ENCODE data around the gene RHOA. TPM values are rescaled to one million over a fixed set of nuclear protein-coding genes. Genes with fewer than 3 reads are reported as not detected.

Gene RHOA
- 100 to 1,000 TPM; 383 to 515 (median 449) TPM for polyA plus RNA-seq (ENCODE audit: insufficient read length in 10 of 10)
- long read RNA-seq, donor 1, transcript RHOA-202 (5 exons, 2,031 nt), result major isoform, 162 of 226 reads
- long read RNA-seq, donor 1, partial matches to known transcripts, result 41 of 226 reads
- long read RNA-seq, donor 1, other reads (novel, unspliced or antisense), result 22 of 226 reads
- long read RNA-seq, donor 2, transcript RHOA-202 (5 exons, 2,031 nt), result major isoform, 115 of 159 reads
- long read RNA-seq, donor 2, partial matches to known transcripts, result 27 of 159 reads
- long read RNA-seq, donor 2, other reads (novel, unspliced or antisense), result 16 of 159 reads
- long read RNA-seq, donor 3, partial matches to known transcripts, result 0 of 1 reads
- long read RNA-seq, donor 3, other reads (novel, unspliced or antisense), result 0 of 1 reads
- long read RNA-seq, donor 4, transcript RHOA-202 (5 exons, 2,031 nt), result major isoform, 101 of 133 reads
- long read RNA-seq, donor 4, partial matches to known transcripts, result 19 of 133 reads
- long read RNA-seq, donor 4, other reads (novel, unspliced or antisense), result 13 of 133 reads
- long read RNA-seq, donor 5, transcript RHOA-202 (5 exons, 2,031 nt), result major isoform, 245 of 422 reads
- long read RNA-seq, donor 5, partial matches to known transcripts, result 126 of 422 reads
- long read RNA-seq, donor 5, other reads (novel, unspliced or antisense), result 48 of 422 reads
- long read RNA-seq, donor 6, transcript RHOA-202 (5 exons, 2,031 nt), result major isoform, 189 of 257 reads
- long read RNA-seq, donor 6, partial matches to known transcripts, result 23 of 257 reads
- long read RNA-seq, donor 6, other reads (novel, unspliced or antisense), result 43 of 257 reads
- long read RNA-seq, donor 7, transcript RHOA-202 (5 exons, 2,031 nt), result major isoform, 109 of 143 reads
- long read RNA-seq, donor 7, partial matches to known transcripts, result 27 of 143 reads
- long read RNA-seq, donor 7, other reads (novel, unspliced or antisense), result 5 of 143 reads
- long read RNA-seq, donor 8, transcript RHOA-202 (5 exons, 2,031 nt), result major isoform, 131 of 160 reads
- long read RNA-seq, donor 8, partial matches to known transcripts, result 15 of 160 reads
- long read RNA-seq, donor 8, other reads (novel, unspliced or antisense), result 13 of 160 reads
- long read RNA-seq, donor 9, transcript RHOA-202 (5 exons, 2,031 nt), result major isoform, 24 of 24 reads
- long read RNA-seq, donor 9, partial matches to known transcripts, result 0 of 24 reads
- long read RNA-seq, donor 9, other reads (novel, unspliced or antisense), result 0 of 24 reads

DNA sequence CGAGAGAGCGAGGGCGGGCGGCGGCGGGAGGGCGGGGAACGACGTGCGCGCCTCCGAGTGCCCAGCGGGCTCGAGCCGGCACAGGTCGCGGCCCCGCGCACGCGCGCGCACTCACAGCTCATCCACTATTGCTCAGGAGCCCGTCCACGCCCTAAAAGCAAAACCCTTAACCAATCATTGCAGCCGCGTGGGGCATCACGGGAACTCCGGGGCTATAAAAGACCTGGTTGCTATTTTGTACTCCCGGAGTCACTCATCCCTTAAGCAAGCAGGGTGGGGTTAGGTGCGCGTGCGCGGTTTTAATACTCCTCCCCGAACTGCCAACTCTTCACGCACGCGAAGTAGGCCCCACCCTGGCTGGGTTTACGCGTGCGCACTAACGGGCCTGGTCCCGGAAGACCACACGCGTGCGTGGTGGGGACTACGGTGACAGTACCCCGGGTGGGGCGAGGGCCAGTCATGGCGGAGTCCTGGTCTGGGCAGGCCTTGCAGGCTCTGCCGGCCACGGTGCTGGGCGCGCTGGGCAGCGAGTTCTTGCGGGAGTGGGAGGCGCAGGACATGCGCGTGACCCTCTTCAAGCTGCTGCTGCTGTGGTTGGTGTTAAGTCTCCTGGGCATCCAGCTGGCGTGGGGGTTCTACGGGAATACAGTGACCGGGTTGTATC lies at the start of gene RHOA, which contains the start of gene TCTA:
Gene RHOA, minus strand, starts transcription at position 9 of the 664 bp plus-strand sequence. CDS start 36,387 bp downstream, outside the sequence.
Gene TCTA, plus strand, starts transcription at position 456 of the 664 bp plus-strand sequence. Its CDS starts 4 bp downstream, at position 460.
- peak; percentile 100 for DNase-seq

- DNase-seq, result no peak
Observed at GRCh38 chr3:49460956-49461355, 49.2 kb upstream of the RHOA start.

GRCh38 chr3:49460188-49460890 lies 48.6 kb upstream of the RHOA start:
- no peak for DNase-seq

DNA sequence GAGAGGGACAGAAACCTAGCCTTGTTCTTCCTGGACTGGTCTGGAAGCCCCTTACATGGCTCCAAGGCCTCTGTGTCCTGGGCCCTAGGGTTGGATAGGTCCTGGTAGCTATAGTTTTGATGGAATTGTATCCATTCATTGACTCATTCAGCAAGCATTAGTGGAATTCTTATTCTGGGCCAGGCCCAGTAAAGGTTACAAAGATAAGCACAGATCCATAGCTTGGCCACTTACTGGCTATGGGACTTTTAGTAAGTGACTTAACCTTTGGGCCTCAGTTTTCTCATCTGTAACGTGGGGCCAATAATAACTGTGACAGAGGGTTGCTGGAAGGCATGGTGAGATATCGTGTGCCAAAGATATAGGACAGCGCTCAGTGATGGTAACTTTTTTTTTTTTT lies 44.7 kb upstream of the RHOA start:
- DNase-seq, result no peak

- DNase-seq, result peak in 2 of 3 donors; percentile 56 to 80
Observed at GRCh38 chr3:49454898-49455681, 43.3 kb upstream of the RHOA start.

- no peak for DNase-seq
Observed at GRCh38 chr3:49454458-49454857, 42.7 kb upstream of the RHOA start.

- DNase-seq, result no peak
Observed at GRCh38 chr3:49453621-49454020, 41.8 kb upstream of the RHOA start.

- DNase-seq, result no peak
Observed at GRCh38 chr3:49445391-49445790, 33.6 kb upstream of the RHOA start.

GRCh38 chr3:49434731-49435130 lies 23.0 kb upstream of the RHOA start:
- no peak for DNase-seq

- no peak for DNase-seq
Observed at GRCh38 chr3:49428752-49429080, 16.9 kb upstream of the RHOA start.

DNA sequence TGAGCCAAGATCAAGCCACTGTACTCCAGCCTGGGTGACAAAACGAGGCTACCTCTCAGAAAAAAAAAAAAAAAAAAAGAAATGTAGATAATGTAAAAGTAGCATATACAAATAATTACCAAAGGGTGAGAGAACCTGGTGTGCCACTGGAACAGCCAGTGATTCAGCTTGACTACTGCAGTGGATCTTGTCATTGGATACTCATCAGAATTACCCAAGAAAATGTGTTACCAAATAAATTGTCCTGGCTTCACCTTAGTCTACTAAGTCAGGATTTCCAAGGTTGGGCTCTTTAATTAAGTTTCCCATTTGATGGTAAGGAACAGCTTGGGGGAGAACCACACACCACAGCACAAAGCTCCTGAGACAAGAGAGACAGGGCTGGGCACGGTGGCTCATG lies 15.8 kb upstream of the RHOA start:
- DNase-seq, result no peak

- DNase-seq, result no peak
Observed at GRCh38 chr3:49424816-49425215, 13.0 kb upstream of the RHOA start.

GRCh38 chr3:49422379-49423248 lies 10.8 kb upstream of the RHOA start, which contains the start of gene AMT:
Gene AMT, minus strand, starts transcription at chr3:49422473. Its CDS starts 23 bp downstream, at chr3:49422450.
- DNase-seq, result peak in 1 of 3 donors; percentile 66

- peak in 1 of 3 donors; percentile 34 for DNase-seq
Observed at GRCh38 chr3:49421890-49422378, 10.2 kb upstream of the RHOA start.

DNA sequence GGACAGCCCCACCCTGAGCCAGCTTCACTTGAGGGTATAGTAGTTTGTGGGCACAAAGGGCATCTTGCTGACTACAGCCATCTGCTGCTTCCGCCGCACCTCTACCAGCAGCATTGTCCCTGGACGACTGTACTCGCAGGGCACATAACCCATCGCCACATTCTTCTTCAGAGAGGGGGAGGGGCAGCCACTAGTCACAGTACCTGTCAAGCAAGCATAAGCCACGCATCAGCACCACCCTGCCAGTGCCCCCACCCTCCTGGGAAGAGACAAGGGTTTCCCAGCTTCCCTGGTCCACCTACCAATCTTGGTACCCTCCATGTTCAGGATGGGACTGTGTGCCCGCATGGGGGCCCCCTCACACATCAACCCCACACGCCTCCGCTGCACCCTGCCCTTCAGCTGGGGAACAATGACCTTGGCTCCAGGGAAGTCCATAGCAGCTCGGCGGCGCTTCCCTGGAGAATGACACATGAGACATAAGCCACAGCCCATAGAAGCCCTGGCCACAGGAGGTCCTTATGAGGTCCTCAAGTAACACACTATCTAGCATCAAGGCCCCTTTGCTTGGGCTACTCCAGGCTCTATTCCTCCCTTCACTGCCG lies 5.8 kb upstream of the RHOA start:
- DNase-seq, result no peak

- no peak for DNase-seq
Observed at GRCh38 chr3:49416867-49417266, 5.1 kb upstream of the RHOA start.

GRCh38 chr3:49415931-49416601 lies 4.3 kb upstream of the RHOA start:
- DNase-seq, result peak in 1 of 3 donors; percentile 40
